ENCODE measurements around the gene XIST.

GRCh38 chrX:73850124-73851013, 2.1 kb downstream of the XIST start:
- no peak for TF ChIP-seq CTCF (IDR thresholded peaks at IDR 0.05)
- no peak for TF ChIP-seq POLR2A (IDR thresholded peaks at IDR 0.05)

Data from testis (tissue), 2 donors.